SIG-M5 (cell line): ENCODE measurements around the gene EXPH5.
A peak's percentile ranks its signal among the peaks of the same experiment; 100 is the strongest.
"Not testable (repeated sequence)": the region's sequence is repeated elsewhere in the genome, so short reads cannot be mapped to it uniquely, and the experiment has no call there.

ENCODE experiments used
- DNase-seq: peaks from one replicate; lab custom pipeline; 2025; lab: John Stamatoyannopoulos, UW

EXPH5 gene, protein sequence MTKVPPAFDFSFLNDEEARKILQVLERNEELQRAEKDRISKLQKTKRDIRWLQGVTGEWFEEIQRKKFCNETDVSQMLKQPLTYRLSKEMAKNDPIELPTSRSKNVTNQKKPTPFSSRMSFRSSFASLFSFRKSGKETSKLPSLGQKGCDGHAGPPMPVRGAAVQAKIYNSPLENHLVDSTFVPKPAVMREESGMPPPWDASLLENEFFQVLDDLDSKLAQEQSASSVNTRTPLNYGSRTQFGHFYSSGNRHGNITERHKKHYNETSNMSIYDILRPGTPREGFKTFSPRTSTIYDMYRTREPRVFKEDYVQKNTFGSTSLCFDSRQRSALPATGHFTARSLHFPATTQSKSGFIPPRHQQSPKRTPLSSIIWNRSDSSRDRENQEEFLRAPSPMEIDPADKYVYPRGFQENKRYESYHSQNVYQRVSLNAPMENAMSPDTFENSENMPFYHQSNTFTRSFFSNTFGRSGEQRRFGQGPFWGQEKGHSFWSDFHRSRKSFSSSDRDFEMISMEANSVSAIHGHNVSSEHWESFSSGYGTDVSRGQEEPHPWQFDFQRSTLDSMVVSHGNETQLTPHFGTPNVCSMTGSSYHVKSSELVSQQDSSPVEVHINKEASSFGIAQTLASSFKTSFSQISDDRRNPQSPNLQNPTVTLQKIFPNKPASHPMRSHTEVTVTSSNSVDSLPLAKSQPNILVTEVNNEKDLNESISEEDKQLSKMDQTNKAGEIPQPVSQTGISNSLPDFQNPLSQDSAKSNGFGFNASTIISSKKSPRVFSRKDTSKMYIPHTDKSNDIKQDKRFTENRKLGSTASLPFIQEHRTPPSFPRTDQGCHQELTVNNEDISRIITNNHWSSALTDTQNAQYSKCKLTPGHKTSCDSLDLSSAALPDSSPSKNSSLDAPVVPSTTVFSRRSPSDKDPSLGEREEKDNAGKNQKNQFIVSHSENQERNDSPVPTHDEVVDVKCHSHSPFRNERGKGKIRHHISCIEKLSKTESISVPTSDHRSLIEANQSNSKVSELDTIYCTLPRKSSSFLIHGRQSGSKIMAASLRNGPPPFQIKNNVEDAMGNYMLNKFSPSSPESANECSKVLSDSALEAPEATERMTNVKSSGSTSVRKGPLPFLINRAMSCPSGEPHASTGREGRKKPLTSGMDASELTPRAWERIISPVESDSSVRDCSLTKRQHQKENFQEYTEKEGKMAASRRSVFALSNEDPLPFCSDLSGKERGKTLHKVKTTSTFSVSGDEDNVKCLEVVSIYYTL (N-terminal part only)

GRCh38 chr11:108593214-108593922 is at the start of gene EXPH5:
Gene EXPH5, minus strand, starts transcription at chr11:108593768. Its CDS starts 232 bp downstream, at chr11:108593536.
- peak; percentile 25 for DNase-seq

GRCh38 chr11:108641752-108642151 is 48.2 kb upstream of the EXPH5 start:
- not testable (repeated sequence) for DNase-seq

DNA sequence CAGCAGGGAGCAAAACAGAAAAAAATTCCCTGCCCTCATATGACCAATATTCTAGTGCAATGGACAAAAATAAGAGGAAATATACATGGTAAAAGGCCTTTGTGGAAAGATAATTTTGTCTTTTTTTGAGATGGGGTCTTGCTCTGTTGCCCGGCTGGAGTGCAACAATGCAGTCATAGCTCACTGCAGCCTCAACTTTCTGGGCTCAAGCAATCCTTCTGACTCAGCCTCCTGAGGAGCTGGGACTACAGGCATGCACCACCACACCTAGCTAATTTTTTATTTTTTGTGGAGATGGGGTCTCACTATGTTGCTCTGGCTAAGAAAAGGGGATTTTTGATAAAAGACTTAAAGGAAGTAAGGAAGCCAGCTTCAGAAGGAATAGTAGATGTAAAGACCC is 45.6 kb upstream of the EXPH5 start:
- DNase-seq, result no peak

DNA sequence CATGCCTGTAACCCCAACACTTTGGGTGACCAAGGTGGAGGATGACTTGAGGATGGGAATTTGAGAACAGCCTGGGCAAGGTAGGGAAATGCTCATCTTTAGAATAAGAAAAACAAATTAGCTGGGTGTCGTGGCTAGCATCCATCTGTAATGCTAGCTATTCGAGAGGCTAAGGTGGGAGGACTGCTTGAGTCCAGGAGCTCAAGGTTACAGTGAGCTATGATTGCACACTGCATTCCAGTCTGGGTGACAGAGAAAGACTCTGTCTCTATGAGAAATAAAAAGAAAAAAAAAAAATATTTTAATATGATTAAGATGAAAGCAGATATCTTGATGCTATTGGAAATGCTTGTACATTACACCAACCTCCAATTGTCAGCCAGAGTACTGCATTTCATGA is 42.7 kb upstream of the EXPH5 start:
- DNase-seq, result no peak

- no peak for DNase-seq
These were observed 41.5 kb upstream of the EXPH5 start for GRCh38 chr11:108635106-108635505.

DNA sequence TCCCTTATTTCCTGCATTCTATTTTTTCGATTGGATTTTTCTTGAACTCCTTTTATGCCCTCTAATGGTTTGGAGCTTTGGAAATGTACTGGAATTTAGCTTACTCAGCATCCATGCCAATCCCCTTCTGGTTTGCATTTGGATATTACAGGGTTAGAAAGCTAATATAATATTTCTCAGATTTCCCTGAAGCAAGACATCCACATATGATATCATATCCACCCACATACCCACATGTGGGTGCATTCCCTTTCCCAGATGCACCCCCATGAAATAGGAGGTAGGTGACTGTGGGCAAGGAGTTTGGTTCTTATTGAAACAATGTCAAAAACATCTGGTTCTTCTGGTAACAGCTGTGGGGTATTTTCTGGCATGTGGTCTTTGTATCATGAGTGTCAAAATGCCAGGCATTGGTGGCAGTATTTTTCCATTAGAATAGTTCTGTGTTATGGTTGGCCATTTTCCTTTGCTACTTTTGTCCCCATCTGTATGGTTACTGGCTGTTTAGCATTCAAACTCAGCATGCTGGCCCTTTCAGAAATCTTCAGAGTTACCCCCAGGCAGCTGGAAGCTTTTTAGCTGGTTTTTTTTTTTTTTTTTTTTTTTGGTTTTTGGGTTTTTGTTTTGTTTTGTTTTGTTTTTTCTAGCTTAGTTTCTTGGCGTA is 38.6 kb upstream of the EXPH5 start:
- no peak for DNase-seq

DNA sequence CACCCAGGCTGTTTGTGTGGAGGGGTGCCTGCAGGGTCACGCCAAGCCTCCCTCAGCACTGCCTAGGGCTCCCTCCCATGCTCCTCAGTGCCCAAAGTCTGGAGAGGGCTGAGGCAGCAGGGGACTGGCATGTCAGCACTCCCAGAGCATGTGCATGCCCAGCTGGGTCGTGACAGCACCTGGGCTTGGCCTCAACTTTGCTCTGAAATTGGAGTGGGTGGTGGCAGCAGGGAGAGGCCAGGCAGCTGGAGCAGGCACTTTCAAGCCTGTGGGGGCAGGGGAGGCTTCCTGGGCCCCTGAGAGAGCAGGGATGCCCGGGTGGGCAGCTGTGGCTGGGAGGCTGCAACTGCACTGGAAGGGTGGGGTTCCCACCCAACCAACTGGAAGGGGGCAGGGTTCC is 35.7 kb upstream of the EXPH5 start:
- no peak for DNase-seq

DNA sequence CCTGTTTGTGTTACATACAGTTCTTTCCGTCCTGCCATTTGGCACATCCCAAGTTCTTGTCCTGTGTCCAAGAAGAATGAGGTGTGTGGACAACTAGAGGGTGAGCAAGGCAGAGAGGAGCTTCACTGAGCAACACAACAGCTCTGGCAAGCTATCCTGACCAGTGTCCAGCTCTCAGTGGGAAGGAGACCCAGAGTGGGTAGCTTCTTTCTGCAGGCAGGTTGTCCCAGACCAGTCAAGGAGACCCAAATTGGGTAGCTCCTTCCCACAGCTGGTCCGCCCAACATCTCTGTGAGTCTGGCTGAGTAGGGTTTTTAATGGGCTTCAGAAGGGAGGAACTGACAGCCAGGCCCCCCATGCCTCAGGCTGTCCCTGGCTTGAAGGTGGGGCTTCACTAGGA is 35.2 kb upstream of the EXPH5 start:
- no peak for DNase-seq

- no peak for DNase-seq
These were observed 34.8 kb upstream of the EXPH5 start for GRCh38 chr11:108628326-108628725.

GRCh38 chr11:108624196-108624925 is 30.8 kb upstream of the EXPH5 start:
- no peak for DNase-seq

DNA sequence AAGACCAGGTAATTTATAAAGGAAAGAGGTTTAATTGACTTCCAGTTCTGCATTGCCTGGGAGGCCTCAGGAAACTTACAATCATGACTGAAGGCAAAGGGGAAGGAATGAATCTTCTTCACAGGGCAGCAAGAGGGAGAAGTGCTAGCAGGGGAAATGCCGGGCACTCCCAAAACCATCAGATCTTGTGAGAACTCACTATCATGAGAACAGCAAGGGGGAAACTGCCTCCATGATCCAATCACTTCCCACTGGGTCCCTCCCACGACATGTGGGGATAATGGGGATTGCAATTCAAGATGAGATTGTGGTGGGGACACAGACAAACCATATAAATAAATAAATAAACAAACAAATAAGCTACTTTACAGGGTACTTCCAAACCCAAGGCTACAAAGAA is 28.8 kb upstream of the EXPH5 start:
- DNase-seq, result no peak

GRCh38 chr11:108620958-108621772 is 27.6 kb upstream of the EXPH5 start:
- DNase-seq, result no peak

- no peak for DNase-seq
These were observed 25.0 kb upstream of the EXPH5 start for GRCh38 chr11:108618529-108618928.

DNA sequence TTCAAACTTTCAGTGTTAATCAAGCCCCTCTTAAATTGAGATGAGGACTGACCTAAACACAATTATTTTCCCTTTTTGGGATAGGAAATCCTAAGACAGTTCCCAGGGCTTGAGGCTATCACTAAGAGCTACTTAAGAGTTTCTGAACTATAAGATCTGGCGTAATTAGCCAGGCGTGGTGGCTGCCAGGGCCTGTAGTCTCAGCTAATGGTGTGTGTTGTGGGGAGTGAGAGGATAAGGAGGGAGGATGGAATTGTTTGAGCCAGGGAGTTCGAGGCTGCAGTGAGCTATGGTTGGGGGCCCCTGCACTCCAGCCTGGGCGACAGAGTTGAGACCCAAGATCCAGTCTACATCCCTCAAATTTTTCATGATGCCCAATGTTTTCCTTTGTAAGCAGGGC is 23.5 kb upstream of the EXPH5 start:
- no peak for DNase-seq

DNA sequence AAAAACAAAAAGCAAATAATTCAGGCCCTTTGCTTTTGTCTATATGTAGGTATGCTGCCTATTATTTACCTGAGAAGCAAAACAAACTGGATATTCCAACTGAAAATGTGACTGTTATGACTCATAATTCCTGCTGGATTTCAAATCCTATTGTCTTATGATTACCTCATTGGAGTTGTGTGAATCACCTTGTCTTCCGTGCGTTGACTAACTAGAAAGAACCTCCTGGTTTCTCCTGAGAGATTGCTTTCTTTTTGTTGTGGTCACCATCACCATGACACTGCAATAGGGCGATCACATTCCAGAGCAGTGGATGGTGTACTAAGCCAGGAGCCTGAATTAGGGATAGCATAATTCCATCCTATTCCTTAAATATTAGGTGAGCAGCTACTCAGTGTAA is 23.0 kb upstream of the EXPH5 start:
- DNase-seq, result no peak

- DNase-seq, result no peak
These were observed 20.5 kb upstream of the EXPH5 start for GRCh38 chr11:108614086-108614485.

DNA sequence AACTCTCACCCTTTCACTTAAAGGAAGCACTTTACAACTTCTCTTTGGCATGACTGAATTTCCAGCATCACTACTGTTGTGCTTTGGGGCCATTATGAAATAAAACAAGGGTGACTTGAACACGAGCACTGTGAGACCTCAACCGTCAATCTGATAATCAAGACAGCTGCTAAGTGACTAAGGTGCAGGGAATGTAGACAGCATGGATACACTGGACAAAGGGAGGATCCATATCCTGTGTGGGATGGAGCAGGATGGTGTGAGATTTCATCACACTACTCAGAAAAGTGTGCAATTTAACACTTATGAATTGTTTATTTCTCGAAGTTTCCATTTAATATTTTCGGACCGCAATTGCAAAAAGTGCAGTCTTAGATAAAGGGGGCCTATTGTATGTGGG is 16.1 kb upstream of the EXPH5 start:
- no peak for DNase-seq

- DNase-seq, result no peak
These were observed 15.0 kb upstream of the EXPH5 start for GRCh38 chr11:108608548-108608947.

DNA sequence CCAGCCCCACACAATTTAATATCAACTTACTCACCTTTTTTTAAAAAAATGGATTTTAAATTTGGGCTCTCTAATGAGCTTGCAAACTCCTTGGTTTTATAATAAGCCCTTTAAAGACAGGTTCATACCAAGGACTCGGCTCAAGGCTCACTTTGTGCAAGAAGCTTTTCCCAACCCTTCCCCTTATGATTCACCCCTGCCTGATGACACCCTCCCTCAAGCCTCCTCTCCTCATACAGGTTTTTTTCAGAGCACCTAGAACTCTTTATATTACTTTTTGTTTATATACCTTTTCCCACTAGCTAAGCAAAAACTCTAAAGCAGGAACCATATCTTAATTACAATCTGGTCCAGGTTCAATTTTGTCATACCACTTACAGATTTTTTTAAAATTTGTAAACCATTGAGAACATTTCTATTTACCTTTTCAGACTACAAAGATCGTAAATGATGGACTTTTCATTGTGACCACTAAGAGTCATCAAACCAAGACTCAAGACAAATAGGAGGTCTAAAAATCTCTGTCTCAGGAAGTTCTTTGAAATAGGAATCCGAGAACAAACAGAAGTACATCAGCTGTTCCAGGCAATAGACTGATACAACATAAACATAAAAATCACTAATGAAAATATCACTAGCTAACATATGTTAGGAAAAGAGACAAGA is 13.1 kb upstream of the EXPH5 start:
- DNase-seq, result no peak
